Measurements from ENCODE around the gene CCSAP. TPM values are rescaled to one million over a fixed set of nuclear protein-coding genes. Genes with fewer than 3 reads are reported as not detected.

The CCSAP gene
- total RNA-seq, 1 donor from 2014 or later = 6.4 TPM

- DNase-seq = no peak
- TF ChIP-seq, protein P1, sequence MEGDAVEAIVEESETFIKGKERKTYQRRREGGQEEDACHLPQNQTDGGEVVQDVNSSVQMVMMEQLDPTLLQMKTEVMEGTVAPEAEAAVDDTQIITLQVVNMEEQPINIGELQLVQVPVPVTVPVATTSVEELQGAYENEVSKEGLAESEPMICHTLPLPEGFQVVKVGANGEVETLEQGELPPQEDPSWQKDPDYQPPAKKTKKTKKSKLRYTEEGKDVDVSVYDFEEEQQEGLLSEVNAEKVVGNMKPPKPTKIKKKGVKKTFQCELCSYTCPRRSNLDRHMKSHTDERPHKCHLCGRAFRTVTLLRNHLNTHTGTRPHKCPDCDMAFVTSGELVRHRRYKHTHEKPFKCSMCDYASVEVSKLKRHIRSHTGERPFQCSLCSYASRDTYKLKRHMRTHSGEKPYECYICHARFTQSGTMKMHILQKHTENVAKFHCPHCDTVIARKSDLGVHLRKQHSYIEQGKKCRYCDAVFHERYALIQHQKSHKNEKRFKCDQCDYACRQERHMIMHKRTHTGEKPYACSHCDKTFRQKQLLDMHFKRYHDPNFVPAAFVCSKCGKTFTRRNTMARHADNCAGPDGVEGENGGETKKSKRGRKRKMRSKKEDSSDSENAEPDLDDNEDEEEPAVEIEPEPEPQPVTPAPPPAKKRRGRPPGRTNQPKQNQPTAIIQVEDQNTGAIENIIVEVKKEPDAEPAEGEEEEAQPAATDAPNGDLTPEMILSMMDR (IDR thresholded peaks at IDR 0.05) = no peak
- Mint-ChIP-seq H3K4me3 (no peak overlapping the region), H3K27ac (no peak overlapping the region), H3K27me3 (no peaks in the 10 kb centered on the region), H3K9me3 (no peaks in the 10 kb centered on the region), H3K36me3 (ENCODE audit: low read depth) (peaks cover 54% of the 10 kb centered on the region), H3K4me1 (no peaks in the 10 kb centered on the region)
- ATAC-seq (ENCODE audit: low read depth) = no peak
- CTCF ChIA-PET = no interaction called here
- intact Hi-C loops (cut with micrococcal nuclease) = no loop called here
- POLR2A ChIA-PET = no interaction called here
Observed at GRCh38 chr1:229310833-229311232, 32.0 kb downstream of the CCSAP start.

DNA sequence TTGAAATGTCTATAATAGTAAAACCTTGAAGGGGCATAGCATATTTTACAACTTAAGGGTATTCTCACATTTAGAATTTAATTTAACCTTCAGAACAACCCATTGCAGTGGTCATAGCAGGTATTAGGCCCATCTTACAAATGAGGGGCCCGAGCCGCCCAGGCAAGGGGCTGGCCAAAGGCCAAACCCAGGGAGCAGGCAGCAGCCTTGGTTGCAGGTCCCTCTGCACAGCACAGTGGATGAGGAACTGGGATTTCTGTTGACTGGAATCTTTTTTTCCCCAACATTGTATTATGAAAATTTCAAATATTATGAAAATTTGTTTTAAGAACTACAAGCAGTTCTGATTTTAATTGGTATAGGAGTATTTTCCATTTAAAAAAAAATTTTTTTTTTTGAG lies 33.2 kb downstream of the CCSAP start:
- Mint-ChIP-seq H3K36me3 (ENCODE audit: low read depth) (peaks cover 61% of the 10 kb centered on the region), H3K4me3 (no peak overlapping the region), H3K27ac (no peak overlapping the region), H3K4me1 (no peaks in the 10 kb centered on the region), H3K9me3 (no peaks in the 10 kb centered on the region), H3K27me3 (no peaks in the 10 kb centered on the region)
- DNase-seq (no peak), ATAC-seq (ENCODE audit: low read depth) (no peak)
- TF ChIP-seq, protein P1 (IDR thresholded peaks at IDR 0.05) = no peak
- CTCF ChIA-PET = no interaction called here
- intact Hi-C loops (cut with micrococcal nuclease) = no loop called here
- POLR2A ChIA-PET = no interaction called here

DNA sequence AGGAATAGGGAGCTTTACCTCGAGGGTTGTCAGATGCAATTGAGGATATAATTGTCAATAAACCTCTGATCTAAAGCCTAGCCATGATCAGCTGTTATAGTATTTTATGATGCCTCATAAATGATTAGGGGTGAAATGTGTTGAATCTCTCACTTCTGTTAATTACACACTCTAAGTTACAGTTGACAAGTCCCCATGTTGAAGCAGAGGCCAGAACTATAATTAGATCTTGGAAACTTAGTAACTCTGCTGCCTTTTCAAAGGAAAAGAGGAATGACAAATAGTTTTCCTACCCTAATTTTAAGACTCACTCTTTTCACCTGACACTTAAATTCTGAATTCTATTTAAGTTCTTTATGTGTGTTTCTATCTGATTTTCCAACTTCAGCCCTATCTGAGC lies 33.8 kb downstream of the CCSAP start:
- no peaks in the 10 kb centered on the region for H3K4me1 Mint-ChIP-seq
- DNase-seq (no peak), ATAC-seq (ENCODE audit: low read depth) (no peak)
- no peaks in the 10 kb centered on the region for H3K27me3 Mint-ChIP-seq
- ChIA-PET POLR2A (no interaction called here), CTCF (no interaction called here)
- peaks cover 66% of the 10 kb centered on the region for H3K36me3 Mint-ChIP-seq (ENCODE audit: low read depth)
- TF ChIP-seq, protein P1 (IDR thresholded peaks at IDR 0.05) = no peak
- no peak overlapping the region for H3K27ac Mint-ChIP-seq
- intact Hi-C loops (cut with micrococcal nuclease) = no loop called here
- H3K4me3 Mint-ChIP-seq = no peak overlapping the region
- no peaks in the 10 kb centered on the region for H3K9me3 Mint-ChIP-seq

DNA sequence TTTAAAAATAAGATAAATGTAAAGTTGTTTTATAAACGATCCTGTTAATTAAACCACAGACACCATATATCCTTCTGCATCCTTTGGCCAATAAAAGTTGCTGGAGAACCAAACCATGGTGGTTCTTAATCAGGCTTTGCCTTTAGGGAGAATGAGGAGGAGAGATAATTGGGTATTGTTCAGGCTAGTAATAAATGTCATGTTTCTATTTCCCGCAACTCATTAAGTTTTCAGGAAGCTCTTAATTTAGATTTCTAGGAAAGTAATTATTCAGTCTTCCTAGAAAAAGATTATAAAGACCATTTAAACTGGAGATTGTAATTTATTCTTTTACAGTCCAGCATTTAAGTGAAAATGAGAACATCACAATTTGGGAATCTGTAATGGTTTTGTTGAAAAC lies 37.5 kb downstream of the CCSAP start:
- no peaks in the 10 kb centered on the region for H3K27me3 Mint-ChIP-seq
- no peak overlapping the region for H3K27ac Mint-ChIP-seq
- no peak overlapping the region for H3K4me3 Mint-ChIP-seq
- H3K9me3 Mint-ChIP-seq = no peaks in the 10 kb centered on the region
- DNase-seq = no peak
- peaks cover 63% of the 10 kb centered on the region for H3K36me3 Mint-ChIP-seq (ENCODE audit: low read depth)
- intact Hi-C loops (cut with micrococcal nuclease) = no loop called here
- ChIA-PET CTCF (no interaction called here), POLR2A (no interaction called here)
- H3K4me1 Mint-ChIP-seq = no peaks in the 10 kb centered on the region
- ATAC-seq (ENCODE audit: low read depth) = no peak
- TF ChIP-seq, protein P1 (IDR thresholded peaks at IDR 0.05) = no peak

GRCh38 chr1:229303855-229304254 lies 39.0 kb downstream of the CCSAP start:
- ChIA-PET CTCF (no interaction called here), POLR2A (no interaction called here)
- H3K9me3 Mint-ChIP-seq = no peaks in the 10 kb centered on the region
- TF ChIP-seq, protein P1 (IDR thresholded peaks at IDR 0.05) = no peak
- peaks cover 68% of the 10 kb centered on the region for H3K36me3 Mint-ChIP-seq (ENCODE audit: low read depth)
- no peak overlapping the region for H3K27ac Mint-ChIP-seq
- no peak overlapping the region for H3K4me3 Mint-ChIP-seq
- ATAC-seq (ENCODE audit: low read depth) = no peak
- DNase-seq = no peak
- no peaks in the 10 kb centered on the region for H3K4me1 Mint-ChIP-seq
- intact Hi-C loops (cut with micrococcal nuclease) = no loop called here
- H3K27me3 Mint-ChIP-seq = no peaks in the 10 kb centered on the region
